Heart left ventricle (tissue), 13 donors: ENCODE results near the gene ACSL1.
"Not testable (repeated sequence)": the region's sequence is repeated elsewhere in the genome, so short reads cannot be mapped to it uniquely, and the experiment has no call there.

Source experiments
- CTCF ChIP-seq, 12 donors: fragments of 200-600 bp; sonication (generic) in 4 of 12; IDR thresholded peaks; one replicate each; pipeline versions ENCODE4 v1.5.0 to v1.8.0; 2018 to 2022; ENCODE audit warnings: antibody characterized with exemption in 12 of 12, mild to moderate bottlenecking in 5 of 12
- POLR2A ChIP-seq, 2 donors: fragments of 450-650 bp; IDR thresholded peaks; one replicate each; pipeline ENCODE4 v1.6.1; 2017; ENCODE audit warnings: antibody characterized with exemption in 2 of 2, mild to moderate bottlenecking in 2 of 2, moderate library complexity in 2 of 2
- donor health status: ischemic (EF 13 %, LVEDD 7.1; RV severe dilation, severe dysfunction).
- donor health status: DM: no; HTN: yes; CAD: no.
- donor health status: DM: no; HTN: no; CAD: no.
- donor health status: ischemic (EF 25% LVEDD 6.9; RV normal size, moderate dysfunction).
- donor health status: ischemic (EF 25% LVEDD 5.7; RV mildly dilated, moderate dysfunction).
- donor health status: ischemic (EF 35%, LVEDD 5.7; RV mildly dilated, moderate dysfunction).
- donor health status: nonischemic (EF 11% LVEDD 7.7; RV severe dilation, severe dysfunction).
- donor health status: DM: yes; HTN: yes; CAD: no.
- donor health status: PGD.
- donor health status: ischemic (EF 29% LVEDD 5.4; RV normal size, mild dysfunction).
- donor health status: nonischemic (EF 23%, LVEDD 6.1; RV moderate dilation, normal function).

- not testable (repeated sequence) for TF ChIP-seq CTCF, POLR2A (IDR thresholded peaks at IDR 0.05)
These were observed 46.6 kb downstream of the ACSL1 start for GRCh38 chr4:184779160-184779559.
